Hematopoietic multipotent progenitor cell treated with erythropoietin and hydrocortisone succinate and interleukin-3 and kit ligand, for 6 days (in vitro differentiated cells): Measurements from ENCODE around the gene ARHGAP26.

Source experiments
- DNase-seq: peaks from one replicate; pipeline ENCODE4 v3.0.0-alpha.2; 2015

Gene ARHGAP26

GRCh38 chr5:142769793-142770649 lies at the start of gene ARHGAP26:
TSS of gene ARHGAP26 (plus strand) at chr5:142770377. CDS start at chr5:142770762, 385 bp downstream.
- peak; percentile 98 for DNase-seq

GRCh38 chr5:142720641-142721271 lies 49.4 kb upstream of the ARHGAP26 start:
- DNase-seq = no peak

GRCh38 chr5:142722146-142722545 lies 48.0 kb upstream of the ARHGAP26 start:
- DNase-seq = no peak

- no peak for DNase-seq
These were observed 47.3 kb upstream of the ARHGAP26 start for GRCh38 chr5:142722896-142723295.

- DNase-seq = no peak
These were observed 45.4 kb upstream of the ARHGAP26 start for GRCh38 chr5:142724821-142725220.

- DNase-seq = no peak
These were observed 44.7 kb upstream of the ARHGAP26 start for GRCh38 chr5:142725231-142726187.

GRCh38 chr5:142726188-142726731 lies 43.9 kb upstream of the ARHGAP26 start:
- DNase-seq = peak; percentile 43

- DNase-seq = peak; percentile 30
These were observed 42.5 kb upstream of the ARHGAP26 start for GRCh38 chr5:142727735-142728047.

- DNase-seq = no peak
These were observed 34.6 kb upstream of the ARHGAP26 start for GRCh38 chr5:142735323-142736246.

GRCh38 chr5:142736247-142736632 lies 33.9 kb upstream of the ARHGAP26 start:
- no peak for DNase-seq

- peak; percentile 45 for DNase-seq
These were observed 33.0 kb upstream of the ARHGAP26 start for GRCh38 chr5:142737179-142737578.

GRCh38 chr5:142740474-142741242 lies 29.5 kb upstream of the ARHGAP26 start:
- DNase-seq = no peak

GRCh38 chr5:142743592-142744441 lies 26.4 kb upstream of the ARHGAP26 start:
- DNase-seq = no peak

GRCh38 chr5:142745268-142745667 lies 24.9 kb upstream of the ARHGAP26 start:
- no peak for DNase-seq

- DNase-seq = no peak
These were observed 23.4 kb upstream of the ARHGAP26 start for GRCh38 chr5:142746532-142747433.

- no peak for DNase-seq
These were observed 22.0 kb upstream of the ARHGAP26 start for GRCh38 chr5:142748132-142748531.

- DNase-seq = peak; percentile 63
These were observed 21.5 kb upstream of the ARHGAP26 start for GRCh38 chr5:142748568-142749249.

GRCh38 chr5:142749321-142749720 lies 20.9 kb upstream of the ARHGAP26 start:
- DNase-seq = no peak
